NCI-H82 treated with DMSO at 0.1 percent for 48 hours (cell line): Measurements from ENCODE around the gene MAMSTR.

Source experiments
- DNase-seq: peaks from one replicate; lab custom pipeline; 2025; ENCODE audit not compliant: unreplicated experiment; lab: John Stamatoyannopoulos, UW

Gene MAMSTR

GRCh38 chr19:48746110-48746509, 26.6 kb upstream of the MAMSTR start:
- DNase-seq, result no peak

GRCh38 chr19:48745208-48745995, 25.9 kb upstream of the MAMSTR start:
- DNase-seq, result peak; percentile 73

GRCh38 chr19:48742096-48742495, 22.6 kb upstream of the MAMSTR start:
- no peak for DNase-seq

GRCh38 chr19:48741129-48741999, 21.8 kb upstream of the MAMSTR start:
- no peak for DNase-seq

- no peak for DNase-seq
These were observed 20.8 kb upstream of the MAMSTR start, which contains the start of gene RASIP1 for GRCh38 chr19:48740164-48740972. RASIP1 (minus strand) TSS chr19:48740610; CDS start chr19:48740282, 328 bp downstream.

- DNase-seq, result no peak
These were observed 20.1 kb upstream of the MAMSTR start for GRCh38 chr19:48739404-48740163.

GRCh38 chr19:48738557-48739403, 19.3 kb upstream of the MAMSTR start:
- peak; percentile 97 for DNase-seq

- DNase-seq, result no peak
These were observed 18.0 kb upstream of the MAMSTR start for GRCh38 chr19:48737360-48737998.

GRCh38 chr19:48735031-48735615, 15.6 kb upstream of the MAMSTR start:
- DNase-seq, result peak; percentile 73

GRCh38 chr19:48734625-48735024, 15.1 kb upstream of the MAMSTR start:
- DNase-seq, result no peak

GRCh38 chr19:48731452-48731851, 11.9 kb upstream of the MAMSTR start:
- no peak for DNase-seq

- no peak for DNase-seq
These were observed 9.6 kb upstream of the MAMSTR start for GRCh38 chr19:48728911-48729664.

GRCh38 chr19:48726556-48726955, 7.0 kb upstream of the MAMSTR start:
- no peak for DNase-seq

GRCh38 chr19:48724796-48725753, 5.5 kb upstream of the MAMSTR start:
- peak; percentile 66 for DNase-seq

GRCh38 chr19:48722196-48722708, 2.7 kb upstream of the MAMSTR start:
- DNase-seq, result no peak

- peak; percentile 99 for DNase-seq
These were observed 1.2 kb upstream of the MAMSTR start for GRCh38 chr19:48720613-48721296.
